Neural progenitor cell (in vitro differentiated cells): ENCODE data around the gene CFAP45.

Source experiments
- EZH2 ChIP-seq: fragments of 200-600 bp; sonication (generic); IDR thresholded peaks from 2 replicates; pipeline ENCODE4 v1.6.1; 2017; ENCODE audit warnings: antibody characterized with exemption, mild to moderate bottlenecking, moderate library complexity
- TF ChIP-seq, protein P1 (sequence below): fragments of 200-600 bp; sonication (generic); IDR thresholded peaks from 2 replicates; pipeline ENCODE4 v1.5.1; 2017; ENCODE audit warnings: antibody characterized with exemption, mild to moderate bottlenecking

DNA sequence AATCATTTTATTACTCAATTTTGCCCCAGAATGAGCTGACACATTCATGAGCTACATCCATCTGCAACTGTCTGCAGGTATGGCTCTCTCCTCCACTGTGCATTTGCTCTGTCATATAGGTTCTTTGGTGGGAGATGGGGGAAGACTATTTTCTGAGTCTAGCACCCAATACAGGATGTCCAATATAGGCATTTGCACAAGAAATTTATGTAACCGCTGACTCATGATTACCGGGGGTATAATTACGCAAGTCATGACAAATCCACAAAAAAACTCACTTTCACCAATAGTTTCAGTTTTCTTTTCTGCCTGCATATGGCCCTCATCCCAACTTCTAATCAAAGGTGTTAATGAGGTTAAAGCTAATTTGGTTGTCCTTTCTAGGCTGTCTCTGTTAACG is 20.0 kb downstream of the CFAP45 start:
- TF ChIP-seq, protein P1, sequence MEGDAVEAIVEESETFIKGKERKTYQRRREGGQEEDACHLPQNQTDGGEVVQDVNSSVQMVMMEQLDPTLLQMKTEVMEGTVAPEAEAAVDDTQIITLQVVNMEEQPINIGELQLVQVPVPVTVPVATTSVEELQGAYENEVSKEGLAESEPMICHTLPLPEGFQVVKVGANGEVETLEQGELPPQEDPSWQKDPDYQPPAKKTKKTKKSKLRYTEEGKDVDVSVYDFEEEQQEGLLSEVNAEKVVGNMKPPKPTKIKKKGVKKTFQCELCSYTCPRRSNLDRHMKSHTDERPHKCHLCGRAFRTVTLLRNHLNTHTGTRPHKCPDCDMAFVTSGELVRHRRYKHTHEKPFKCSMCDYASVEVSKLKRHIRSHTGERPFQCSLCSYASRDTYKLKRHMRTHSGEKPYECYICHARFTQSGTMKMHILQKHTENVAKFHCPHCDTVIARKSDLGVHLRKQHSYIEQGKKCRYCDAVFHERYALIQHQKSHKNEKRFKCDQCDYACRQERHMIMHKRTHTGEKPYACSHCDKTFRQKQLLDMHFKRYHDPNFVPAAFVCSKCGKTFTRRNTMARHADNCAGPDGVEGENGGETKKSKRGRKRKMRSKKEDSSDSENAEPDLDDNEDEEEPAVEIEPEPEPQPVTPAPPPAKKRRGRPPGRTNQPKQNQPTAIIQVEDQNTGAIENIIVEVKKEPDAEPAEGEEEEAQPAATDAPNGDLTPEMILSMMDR, result no peak
- no peak for TF ChIP-seq EZH2
